Testis (tissue), 2 donors: ENCODE measurements around the gene TRMT44.

Experiments used
- CTCF ChIP-seq, 3 experiments: fragments of 450-650 bp in 2 of 3; fragments of 200-600 bp in 1 of 3; sonication (generic) in 1 of 3; IDR thresholded peaks; one replicate each; pipeline ENCODE4 v1.5.1; 2016 to 2019; ENCODE audit warnings: antibody characterized with exemption in 3 of 3, mild to moderate bottlenecking in 2 of 3, moderate library complexity in 1 of 3
- POLR2A ChIP-seq: fragments of 450-650 bp; IDR thresholded peaks from one replicate; pipeline ENCODE4 v1.6.1; 2017; ENCODE audit warnings: antibody characterized with exemption, mild to moderate bottlenecking, moderate library complexity

- TF ChIP-seq CTCF (IDR thresholded peaks at IDR 0.05) (no peak), POLR2A (no peak)
Observed at GRCh38 chr4:8392591-8393190, 47.9 kb upstream of the TRMT44 start.
